ENCODE data around the gene PEPD. TPM values are rescaled to one million over a fixed set of nuclear protein-coding genes. Genes with fewer than 3 reads are reported as not detected.

The PEPD gene
- total RNA-seq, 1 donor from 2014 or later: 21.1 TPM

DNA sequence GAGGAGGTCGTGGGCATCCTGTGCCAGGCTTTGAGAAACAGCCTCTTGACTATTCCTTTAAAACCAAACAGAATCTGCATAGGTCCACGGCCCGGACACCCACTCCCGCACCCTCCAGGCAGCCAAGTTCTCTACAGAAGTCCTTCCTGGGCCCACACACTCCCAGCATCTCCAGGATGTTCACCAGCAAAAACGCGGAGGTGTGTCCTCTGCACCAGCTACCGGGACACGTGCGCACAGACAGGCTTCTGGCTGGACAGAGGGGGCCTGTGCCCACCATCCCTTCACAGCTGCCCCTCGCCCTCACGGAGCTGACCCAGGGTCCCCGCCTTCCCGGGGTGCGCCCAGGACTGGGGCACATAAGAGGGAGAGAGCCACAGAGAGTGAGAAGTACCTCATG, 103.8 kb downstream of the PEPD start:
- Mint-ChIP-seq H3K9me3 (no peaks in the 10 kb centered on the region), H3K4me1 (peaks cover 3% of the 10 kb centered on the region), H3K36me3 (ENCODE audit: low read depth) (no peaks in the 10 kb centered on the region), H3K27ac (no peak overlapping the region), H3K27me3 (no peaks in the 10 kb centered on the region), H3K4me3 (no peak overlapping the region)
- no peak for DNase-seq
- intact Hi-C loops (cut with micrococcal nuclease): loop anchor here (5.0 kb wide), 1 partner anchor 355 kb away; no protein-coding TSS in a partner anchor

- H3K27me3 Mint-ChIP-seq: no peaks in the 10 kb centered on the region
These were observed 105.0 kb downstream of the PEPD start for GRCh38 chr19:33416307-33417215.

GRCh38 chr19:33414667-33415605, 106.7 kb downstream of the PEPD start:
- Mint-ChIP-seq H3K9me3 (no peaks in the 10 kb centered on the region), H3K4me1 (peaks cover 3% of the 10 kb centered on the region), H3K27me3 (no peaks in the 10 kb centered on the region), H3K4me3 (no peak overlapping the region), H3K36me3 (ENCODE audit: low read depth) (no peaks in the 10 kb centered on the region), H3K27ac (no peak overlapping the region)
- no peak for DNase-seq
- intact Hi-C loops (cut with micrococcal nuclease): loop anchor here (5.0 kb wide), 1 partner anchor 357 kb away; no protein-coding TSS in a partner anchor

More at GRCh38 chr19:33416307-33417215, 105.0 kb downstream of the PEPD start:
- DNase-seq: peak; percentile 88
- no peaks in the 10 kb centered on the region for H3K36me3 Mint-ChIP-seq (ENCODE audit: low read depth)
- H3K27ac Mint-ChIP-seq: no peak overlapping the region
- H3K9me3 Mint-ChIP-seq: no peaks in the 10 kb centered on the region
- intact Hi-C loops (cut with micrococcal nuclease): loop anchor here (5.0 kb wide), 1 partner anchor 356 kb away; no protein-coding TSS in a partner anchor
- peak overlapping the region; percentile 61 for H3K4me3 Mint-ChIP-seq
- peaks cover 3% of the 10 kb centered on the region for H3K4me1 Mint-ChIP-seq

DNA sequence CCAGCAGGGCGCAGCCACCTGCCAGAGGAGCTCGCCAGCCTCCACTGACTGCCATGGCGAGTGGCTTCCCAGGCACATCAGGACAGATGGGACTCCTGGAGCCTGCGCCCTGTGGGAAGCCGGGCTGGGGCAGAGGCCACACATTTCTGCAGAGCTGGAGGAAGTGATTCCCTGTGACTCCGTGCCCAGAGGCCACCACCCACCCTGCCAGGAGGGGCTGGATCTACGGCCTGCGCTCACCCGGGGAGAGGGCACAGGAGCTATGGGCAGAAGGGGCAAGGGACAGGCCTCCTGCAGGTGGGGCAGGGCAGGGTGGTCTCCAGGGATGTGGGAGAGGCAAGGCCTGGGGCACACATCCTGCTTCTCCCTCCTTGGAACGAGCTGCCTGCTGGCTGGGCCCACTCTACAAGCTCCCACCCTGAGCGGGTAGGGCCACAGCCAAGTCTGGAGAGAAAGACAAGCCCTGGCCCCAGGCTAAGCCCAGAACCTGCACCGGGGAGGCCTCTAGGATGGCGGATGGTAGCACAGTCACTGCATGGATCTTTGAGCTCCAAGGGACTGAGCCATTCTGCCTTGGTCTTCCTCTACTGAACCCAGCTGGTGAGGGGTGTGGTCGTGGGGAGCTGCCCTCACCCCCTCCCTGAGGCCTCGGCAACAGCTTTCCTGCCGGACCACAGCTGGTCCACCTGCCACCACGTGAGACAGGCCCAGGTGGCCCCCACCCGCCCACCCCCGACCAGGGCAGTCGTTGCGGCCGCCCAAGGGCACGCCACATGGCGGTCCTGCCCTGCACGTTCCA, 107.5 kb downstream of the PEPD start:
- no peaks in the 10 kb centered on the region for H3K36me3 Mint-ChIP-seq (ENCODE audit: low read depth)
- H3K27me3 Mint-ChIP-seq: no peaks in the 10 kb centered on the region
- intact Hi-C loops (cut with micrococcal nuclease): no loop called here
- H3K9me3 Mint-ChIP-seq: no peaks in the 10 kb centered on the region
- no peak overlapping the region for H3K27ac Mint-ChIP-seq
- H3K4me1 Mint-ChIP-seq: peaks cover 3% of the 10 kb centered on the region
- DNase-seq: no peak
- no peak overlapping the region for H3K4me3 Mint-ChIP-seq

- intact Hi-C loops (cut with micrococcal nuclease): no loop called here
- Mint-ChIP-seq H3K4me1 (peaks cover 3% of the 10 kb centered on the region), H3K36me3 (ENCODE audit: low read depth) (no peaks in the 10 kb centered on the region), H3K27me3 (no peaks in the 10 kb centered on the region), H3K9me3 (no peaks in the 10 kb centered on the region), H3K4me3 (no peak overlapping the region), H3K27ac (no peak overlapping the region)
- DNase-seq: no peak
These were observed 108.2 kb downstream of the PEPD start for GRCh38 chr19:33413426-33413725.

- Mint-ChIP-seq H3K27me3 (no peaks in the 10 kb centered on the region), H3K4me1 (peaks cover 3% of the 10 kb centered on the region), H3K36me3 (ENCODE audit: low read depth) (no peaks in the 10 kb centered on the region), H3K9me3 (no peaks in the 10 kb centered on the region), H3K4me3 (no peak overlapping the region), H3K27ac (no peak overlapping the region)
- no peak for DNase-seq
- intact Hi-C loops (cut with micrococcal nuclease): no loop called here
These were observed 108.8 kb downstream of the PEPD start for GRCh38 chr19:33412601-33413425.

- intact Hi-C loops (cut with micrococcal nuclease): no loop called here
- Mint-ChIP-seq H3K27ac (no peak overlapping the region), H3K36me3 (ENCODE audit: low read depth) (no peaks in the 10 kb centered on the region), H3K4me1 (peaks cover 3% of the 10 kb centered on the region), H3K4me3 (no peak overlapping the region), H3K27me3 (no peaks in the 10 kb centered on the region), H3K9me3 (no peaks in the 10 kb centered on the region)
- no peak for DNase-seq
These were observed 109.9 kb downstream of the PEPD start for GRCh38 chr19:33411621-33412180.

DNA sequence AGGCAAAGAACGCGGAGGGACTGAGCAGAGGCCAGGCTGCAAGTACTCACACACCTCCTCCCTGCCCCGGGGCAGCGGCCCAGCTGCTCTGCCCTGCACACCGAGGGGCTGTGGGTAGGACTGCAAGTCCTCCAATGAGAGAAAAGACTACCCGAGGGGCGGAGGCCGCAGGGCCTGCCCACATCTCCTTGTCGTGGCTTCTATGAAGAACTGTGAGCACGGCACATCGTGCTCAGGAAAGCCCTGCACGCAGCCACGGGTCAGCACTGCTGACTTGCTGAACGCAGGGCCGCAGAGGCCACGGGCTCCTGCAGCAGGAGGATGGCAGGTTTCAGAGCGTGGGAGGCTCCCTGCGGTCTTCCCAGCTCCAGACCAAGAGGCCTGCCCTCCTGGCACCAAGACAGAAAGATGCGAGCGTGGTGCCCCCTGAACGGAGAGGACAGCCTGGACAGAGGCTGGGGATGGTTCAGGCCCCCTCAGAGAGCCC, 110.6 kb downstream of the PEPD start:
- Mint-ChIP-seq H3K4me1 (no peaks in the 10 kb centered on the region), H3K4me3 (no peak overlapping the region), H3K36me3 (ENCODE audit: low read depth) (no peaks in the 10 kb centered on the region), H3K27me3 (no peaks in the 10 kb centered on the region), H3K9me3 (no peaks in the 10 kb centered on the region), H3K27ac (no peak overlapping the region)
- no peak for DNase-seq
- intact Hi-C loops (cut with micrococcal nuclease): no loop called here

DNA sequence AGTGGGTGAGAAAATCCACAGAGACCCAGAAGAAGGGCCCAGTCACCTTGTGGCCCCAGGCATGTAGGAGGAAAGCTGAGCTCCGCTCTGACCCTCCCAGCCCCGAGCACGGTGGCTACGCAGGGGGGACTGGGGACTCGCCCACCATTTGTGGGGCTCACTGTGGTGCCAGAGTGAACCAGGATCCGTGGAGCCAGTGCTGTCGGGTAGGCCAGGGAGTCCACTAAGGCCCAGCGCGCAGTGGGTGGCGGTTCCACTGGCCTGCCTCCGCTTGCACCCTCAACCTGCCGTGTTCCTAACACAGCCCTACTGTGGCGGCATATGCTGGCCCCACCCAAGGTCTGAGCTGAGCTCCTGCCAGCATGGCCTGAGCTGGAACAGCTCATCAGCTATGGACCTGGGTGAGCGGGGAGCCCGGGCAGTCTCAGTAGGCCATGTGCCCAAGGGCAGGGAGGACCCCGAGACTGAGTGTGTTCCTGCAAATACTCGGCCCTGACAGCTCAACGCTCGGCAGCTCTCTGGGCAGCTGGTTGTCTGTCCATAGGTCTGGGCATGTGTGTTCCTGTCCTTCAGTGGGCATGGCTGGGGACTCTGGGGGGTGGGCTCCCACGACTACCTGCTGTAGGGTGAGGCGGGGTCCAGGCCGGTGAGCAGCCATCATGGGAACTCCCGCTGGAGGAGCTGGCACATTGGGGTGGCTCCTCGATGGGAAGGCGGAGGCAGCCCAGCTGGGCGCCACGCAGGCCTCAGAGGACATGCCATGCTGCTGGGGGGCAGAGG, 111.5 kb downstream of the PEPD start:
- no peak for DNase-seq
- Mint-ChIP-seq H3K4me1 (no peaks in the 10 kb centered on the region), H3K4me3 (no peak overlapping the region), H3K27me3 (no peaks in the 10 kb centered on the region), H3K9me3 (no peaks in the 10 kb centered on the region), H3K36me3 (ENCODE audit: low read depth) (no peaks in the 10 kb centered on the region), H3K27ac (no peak overlapping the region)
- intact Hi-C loops (cut with micrococcal nuclease): loop anchor here (5.0 kb wide), 1 partner anchor 283 kb away; no protein-coding TSS in a partner anchor

DNA sequence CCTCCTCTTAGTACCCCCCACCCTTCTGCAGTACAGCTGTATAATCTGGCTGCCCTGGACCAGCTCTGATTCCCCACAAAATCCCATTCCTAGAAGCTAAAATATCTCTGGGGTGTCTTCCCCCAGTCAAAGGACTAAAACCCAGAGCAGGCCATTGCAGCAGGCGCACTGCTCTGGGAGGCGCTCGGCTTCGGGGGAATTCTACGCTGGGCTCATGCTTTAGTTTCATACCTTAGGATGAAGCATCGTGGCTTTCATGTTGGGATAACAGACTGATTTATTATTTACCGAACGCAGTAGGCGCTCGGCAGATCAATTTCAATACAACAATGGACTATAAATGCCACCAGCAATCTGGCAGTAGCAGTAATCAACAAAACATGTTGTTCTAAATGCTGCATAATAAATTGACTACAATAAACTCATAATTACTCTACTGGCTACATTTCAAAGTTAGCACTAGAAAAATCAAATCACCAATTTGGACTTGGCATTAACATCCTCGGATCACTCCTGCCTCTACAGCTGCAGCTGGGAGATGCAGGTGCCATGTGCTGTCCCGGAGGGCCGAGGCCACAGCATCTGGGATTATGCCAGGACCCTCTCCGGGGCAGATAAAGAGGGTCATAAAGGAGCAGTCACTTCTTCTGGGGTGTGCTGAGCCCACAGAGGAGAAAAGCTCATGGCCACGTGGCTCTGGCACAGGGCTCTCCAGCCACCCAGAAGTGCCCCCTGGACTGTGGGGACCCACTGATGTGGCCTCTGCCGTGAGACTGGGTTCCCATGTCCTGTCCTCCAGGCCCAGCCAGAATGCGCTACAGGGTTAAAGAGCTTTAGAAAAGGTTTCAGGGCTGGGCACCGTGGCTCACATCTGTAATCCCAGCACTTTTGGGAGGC, 112.8 kb downstream of the PEPD start:
- Mint-ChIP-seq H3K9me3 (no peaks in the 10 kb centered on the region), H3K4me3 (no peak overlapping the region), H3K36me3 (ENCODE audit: low read depth) (no peaks in the 10 kb centered on the region), H3K27me3 (no peaks in the 10 kb centered on the region), H3K4me1 (no peaks in the 10 kb centered on the region), H3K27ac (no peak overlapping the region)
- intact Hi-C loops (cut with micrococcal nuclease): loop anchor here (5.0 kb wide), 1 partner anchor 281 kb away; no protein-coding TSS in a partner anchor
- DNase-seq: no peak

DNA sequence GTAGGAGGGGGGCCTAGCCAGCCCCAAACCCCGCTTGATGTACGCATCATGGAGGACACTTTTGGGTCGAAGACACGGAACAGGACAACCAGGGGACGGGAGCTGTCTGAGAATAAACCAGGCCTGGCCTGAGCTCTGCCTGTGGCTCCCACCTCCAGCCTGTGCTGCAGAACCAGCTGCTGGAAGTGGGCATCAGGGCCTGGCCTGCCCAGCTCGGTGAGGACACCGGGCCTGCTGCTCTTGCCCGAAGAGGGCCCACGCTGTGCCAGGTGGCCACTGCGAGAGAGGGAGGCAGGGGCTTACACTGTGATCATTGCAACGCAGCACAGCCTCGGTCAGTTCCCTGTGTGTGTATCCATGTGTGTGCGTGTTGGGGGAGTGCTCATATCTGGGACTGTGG, 113.5 kb downstream of the PEPD start:
- H3K27me3 Mint-ChIP-seq: no peaks in the 10 kb centered on the region
- no peaks in the 10 kb centered on the region for H3K36me3 Mint-ChIP-seq (ENCODE audit: low read depth)
- intact Hi-C loops (cut with micrococcal nuclease): loop anchor here (5.0 kb wide), 1 partner anchor 281 kb away; no protein-coding TSS in a partner anchor
- no peak for DNase-seq
- no peak overlapping the region for H3K27ac Mint-ChIP-seq
- H3K9me3 Mint-ChIP-seq: no peaks in the 10 kb centered on the region
- no peaks in the 10 kb centered on the region for H3K4me1 Mint-ChIP-seq
- no peak overlapping the region for H3K4me3 Mint-ChIP-seq

Measured in activated CD4-positive, alpha-beta T cell treated with anti-CD3 and anti-CD28 coated beads, Interleukin-2, amount 10 ng/mL, durations not matched to agents 24 days and 14 days (primary cell).